IMR-90 (cell line): Measurements from ENCODE around the gene FYCO1. TPM values are rescaled to one million over a fixed set of nuclear protein-coding genes. Genes with fewer than 3 reads are reported as not detected.

Source experiments
- ATAC-seq: fragments of 200-7000 bp; cut with Tn5 transposase; 2 replicates; pipeline ENCODE4 v1.9.1; 2020; ENCODE audit warnings: low read depth, mild to moderate bottlenecking, moderate library complexity
- BruUV-seq: library from RNA; stranded (reverse); fragments of 400-500 nt; replicated peaks from 2 replicates; lab custom pipeline; 2021; lab: Mats Ljungman, UMichigan
- CTCF ChIA-PET: fragments of 300-600 bp; formaldehyde crosslinking; extraction: SDS; loops from one replicate; lab custom pipeline; 2021; ENCODE audit warnings: antibody characterized with exemption; lab: Yijun Ruan, JAX
- POLR2A ChIA-PET: fragments of 300-600 bp; sonication (Branson Sonifier 250); formaldehyde crosslinking; loops from one replicate; lab custom pipeline; 2022; ENCODE audit warnings: antibody characterized with exemption; ENCODE audit not compliant: unreplicated experiment; lab: Charles Lee
- DNase-seq: peaks from one replicate; pipeline ENCODE4 v3.0.0; 2013
- H2AFZ ChIP-seq: replicated peaks from 2 replicates; pipeline ENCODE3; 2013; ENCODE audit warnings: low read length, mild to moderate bottlenecking; ENCODE audit not compliant: poor library complexity
- H2AK5ac ChIP-seq: 2 replicates; pipeline ENCODE4 v1.6.1; 2013; ENCODE audit warnings: low read depth, low read length, inconsistent platforms
- H2AK9ac ChIP-seq: replicated peaks from 2 replicates; pipeline ENCODE3; 2013; ENCODE audit warnings: mild to moderate bottlenecking, low read depth, low read length, moderate library complexity; ENCODE audit not compliant: poor library complexity
- H2BK120ac ChIP-seq: 2 replicates; pipeline ENCODE4 v1.6.1; 2013; ENCODE audit warnings: low read depth, low read length, inconsistent platforms
- H2BK15ac ChIP-seq: 3 replicates; pipeline ENCODE4 v1.6.1; 2013; ENCODE audit warnings: low read depth, low read length, inconsistent platforms
- H2BK20ac ChIP-seq: 2 replicates; pipeline ENCODE4 v1.6.1; 2013; ENCODE audit warnings: low read depth, mild to moderate bottlenecking, inconsistent platforms, low read length, moderate library complexity
- H2BK5ac ChIP-seq: 2 replicates; pipeline ENCODE4 v1.6.1; 2013; ENCODE audit warnings: mild to moderate bottlenecking, low read depth, low read length, inconsistent platforms; ENCODE audit not compliant: poor library complexity, severe bottlenecking
- H3K14ac ChIP-seq: replicated peaks from 2 replicates; pipeline ENCODE4 v1.6.1; 2013; ENCODE audit warnings: low read depth, low read length, inconsistent platforms
- H3K18ac ChIP-seq: 2 replicates; pipeline ENCODE4 v1.6.1; 2013; ENCODE audit warnings: low read depth, low read length, control low read depth
- H3K23ac ChIP-seq: 2 replicates; pipeline ENCODE4 v1.6.1; 2013; ENCODE audit warnings: low read depth, low read length, inconsistent platforms
- H3K27ac ChIP-seq: 2 replicates; pipeline ENCODE4 v1.5.1; 2013; ENCODE audit warnings: mild to moderate bottlenecking, control low read depth, low read length; ENCODE audit not compliant: insufficient read depth
- H3K27me3 ChIP-seq: 2 replicates; pipeline ENCODE4 v1.6.1; 2013; ENCODE audit warnings: low read length; ENCODE audit not compliant: control insufficient read depth, insufficient read depth
- H3K36me3 ChIP-seq: 2 replicates; pipeline ENCODE4 v1.6.1; 2013; ENCODE audit warnings: low read length, mixed read lengths; ENCODE audit not compliant: control insufficient read depth, insufficient read depth
- H3K4ac ChIP-seq: 2 replicates; pipeline ENCODE4 v1.6.1; 2013; ENCODE audit warnings: low read depth, low read length, inconsistent platforms
- H3K4me1 ChIP-seq: 2 replicates; pipeline ENCODE4 v1.6.1; 2013; ENCODE audit warnings: low read length, mixed read lengths; ENCODE audit not compliant: control insufficient read depth, insufficient read depth
- H3K4me2 ChIP-seq: 2 replicates; pipeline ENCODE4 v1.6.1; 2013; ENCODE audit warnings: low read depth, mild to moderate bottlenecking, control low read depth, low read length, moderate library complexity
- H3K4me3 ChIP-seq: 2 replicates; pipeline ENCODE4 v1.5.1; 2013; ENCODE audit warnings: low read depth, mild to moderate bottlenecking, control low read depth, low read length, moderate library complexity; ENCODE audit not compliant: insufficient read depth
- H3K56ac ChIP-seq: 2 replicates; pipeline ENCODE4 v1.6.1; 2013; ENCODE audit warnings: low read length, inconsistent platforms; ENCODE audit not compliant: insufficient read depth; ENCODE audit errors: extremely low read depth
- H3K79me1 ChIP-seq, 2 experiments: 2 replicates each; pipeline ENCODE4 v1.6.1; 2013; ENCODE audit warnings: low read length in 2 of 2, inconsistent platforms in 1 of 2, low read depth in 1 of 2
- H3K9ac ChIP-seq: 2 replicates; pipeline ENCODE4 v1.6.1; 2013; ENCODE audit warnings: low read depth, low read length, control low read depth
- H3K9me1 ChIP-seq: 2 replicates; pipeline ENCODE4 v1.6.1; 2013; ENCODE audit warnings: low read length, inconsistent platforms; ENCODE audit not compliant: insufficient read depth
- H3K9me3 ChIP-seq: 2 replicates; pipeline ENCODE4 v1.6.1; 2013; ENCODE audit warnings: low read length; ENCODE audit not compliant: control insufficient read depth, insufficient read depth
- H4K20me1 ChIP-seq: 2 replicates; pipeline ENCODE4 v1.6.1; 2013; ENCODE audit warnings: low read length, inconsistent platforms; ENCODE audit not compliant: insufficient read depth
- H4K5ac ChIP-seq: 2 replicates; pipeline ENCODE4 v1.6.1; 2013; ENCODE audit warnings: mild to moderate bottlenecking, low read depth, low read length, control low read depth
- H4K8ac ChIP-seq, 2 experiments: 2 replicates each; pipeline ENCODE4 v1.6.1; 2013; ENCODE audit warnings: low read depth in 2 of 2, low read length in 2 of 2, control low read depth in 1 of 2, inconsistent platforms in 1 of 2
- H4K91ac ChIP-seq: 2 replicates; pipeline ENCODE4 v1.6.1; 2013; ENCODE audit warnings: low read depth, low read length, inconsistent platforms; ENCODE audit not compliant: insufficient read depth
- CEBPB ChIP-seq: IDR thresholded peaks from 2 replicates; pipeline ENCODE4 v1.6.1; 2012; ENCODE audit warnings: low read depth, low read length, improper control_type of control experiment
- MAFK ChIP-seq: IDR thresholded peaks from 2 replicates; pipeline ENCODE4 v1.6.1; 2012; ENCODE audit warnings: low read depth, low read length, improper control_type of control experiment
- RCOR1 ChIP-seq: IDR thresholded peaks from 2 replicates; pipeline ENCODE4 v1.6.1; 2012; ENCODE audit warnings: mild to moderate bottlenecking, low read length, improper control_type of control experiment; ENCODE audit not compliant: insufficient replicate concordance
- RFX5 ChIP-seq: IDR thresholded peaks from 2 replicates; pipeline ENCODE4 v1.8.0; 2012; ENCODE audit warnings: low read depth, mild to moderate bottlenecking, low read length, moderate library complexity
- SMC3 ChIP-seq: fragments of 150-350 bp; IDR thresholded peaks from 2 replicates; pipeline ENCODE4 v1.6.1; 2016; ENCODE audit warnings: low read depth, mild to moderate bottlenecking, antibody characterized with exemption, low read length, moderate library complexity
- WGBS, 2 experiments: methylation state at CpG; one replicate each; pipeline versions ENCODE4 v1.1.5 to v1.1.7; 2013; ENCODE audit warnings: missing lambda C conversion rate in 2 of 2; ENCODE audit not compliant: insufficient read length in 1 of 2; ENCODE audit errors: extremely low coverage in 2 of 2; 5-methylcytosine and 5-hydroxymethylcytosine counted together
- dilution Hi-C: fragments of 300-500 bp; cut with HindIII; formaldehyde crosslinking; loops from one replicate; pipeline ENCODE4 v1.14.3; 2018; ENCODE audit warnings: low sequenced_read_pairs; ENCODE audit not compliant: unreplicated experiment
- in situ Hi-C: fragments of 300-500 bp; cut with MboI; formaldehyde crosslinking; loops from 3 replicates; pipeline ENCODE4 v1.14.3; 2019; ENCODE audit warnings: low sequenced_read_pairs, inconsistent platforms, mixed read lengths
- intact Hi-C: fragments of 100-400 bp; cut with micrococcal nuclease; formaldehyde crosslinking; loops from 2 replicates; pipeline ENCODE4 v1.10.0; 2022
- polyA plus RNA-seq, 3 experiments: library from polyadenylated mRNA; depleted of rRNA; stranded (reverse); fragments of >200 nt; gene quantifications; 2 replicates each; pipeline ENCODE4 v1.2.3, GENCODE V29; 2012; ENCODE audit warnings: low replicate concordance in 1 of 3
- total RNA-seq: library from RNA; depleted of rRNA; stranded (reverse); fragments of >200 nt; gene quantifications from 2 replicates; pipeline ENCODE4 v1.2.3, GENCODE V29; 2012
- TF ChIP-seq, protein P1 (sequence below): fragments of 150-350 bp; IDR thresholded peaks from 2 replicates; pipeline ENCODE4 v1.6.1; 2017; ENCODE audit warnings: mild to moderate bottlenecking, antibody characterized with exemption, low read length, low read depth

The FYCO1 gene
- total and polyA plus RNA-seq, 2 of the 4 experiments (the other 2 are of a cell fraction): 13.7 to 20.1 TPM

DNA sequence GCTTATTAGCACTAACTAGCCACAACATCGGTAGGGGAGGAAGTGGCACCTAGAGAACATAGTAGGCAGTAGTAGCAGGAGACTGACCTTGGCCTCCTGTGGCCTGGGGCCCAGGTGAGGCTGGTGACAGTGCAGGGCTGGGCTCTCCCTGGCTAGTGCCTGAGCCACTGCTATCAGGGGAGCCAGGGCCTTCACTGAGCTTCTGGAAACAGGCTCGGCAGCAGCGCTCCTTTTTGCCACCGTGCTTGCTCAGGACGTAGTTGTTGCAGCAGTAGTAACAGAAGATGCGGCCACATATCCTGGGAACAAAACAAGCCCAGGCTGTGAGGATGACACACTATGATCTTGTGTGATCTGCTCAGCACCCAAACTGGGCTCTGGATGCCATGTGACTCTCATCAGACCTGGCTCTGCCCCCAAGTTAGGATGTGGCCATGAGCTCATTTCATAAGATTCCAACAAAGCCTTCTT is 37.3 kb downstream of the FYCO1 start:
- no peak overlapping the region for H2BK5ac ChIP-seq
- H4K91ac ChIP-seq: peak overlapping the region; percentile 5; the same call in 1 of the 2 replicates
- CTCF ChIA-PET: interaction anchor here (0.9 to 1.5 kb wide), 2 partner anchors 120 to 121 kb away, joined by 3 to 4 read pairs; no protein-coding TSS in a partner anchor
- no peak overlapping the region for H3K18ac ChIP-seq
- in situ Hi-C loops: no loop called here
- BruUV-seq: no TSS peak
- no peak overlapping the region for H2BK15ac ChIP-seq
- H3K27me3 ChIP-seq: no peaks in the 10 kb centered on the region
- no peak overlapping the region for H2AK5ac ChIP-seq
- DNase-seq (peak; percentile 81), ATAC-seq (peak; percentile 69)
- dilution Hi-C loops: no loop called here
- no peaks in the 10 kb centered on the region for H3K4me1 ChIP-seq
- H3K4me2 ChIP-seq: no peak overlapping the region
- H3K4ac ChIP-seq: no peak overlapping the region
- no peak overlapping the region for H4K5ac ChIP-seq
- no peak overlapping the region for H3K23ac ChIP-seq
- H3K79me1 ChIP-seq: no peaks in the 10 kb centered on the region
- H2BK120ac ChIP-seq: no peak overlapping the region
- H3K9ac ChIP-seq: no peak overlapping the region
- no peak overlapping the region for H3K4me3 ChIP-seq
- H2BK20ac ChIP-seq: no peak overlapping the region
- H4K8ac ChIP-seq: no peak overlapping the region
- intact Hi-C loops: no loop called here
- H2AK9ac ChIP-seq: no peak overlapping the region
- H3K9me1 ChIP-seq: peaks cover 7% of the 10 kb centered on the region; the same call in 1 of the 2 replicates
- H3K14ac ChIP-seq: no peak overlapping the region
- POLR2A ChIA-PET: no interaction called here
- TF ChIP-seq CEBPB (no peak), RCOR1 (no peak), SMC3 (no peak), MAFK (no peak), RFX5 (no peak)
- TF ChIP-seq, protein P1, sequence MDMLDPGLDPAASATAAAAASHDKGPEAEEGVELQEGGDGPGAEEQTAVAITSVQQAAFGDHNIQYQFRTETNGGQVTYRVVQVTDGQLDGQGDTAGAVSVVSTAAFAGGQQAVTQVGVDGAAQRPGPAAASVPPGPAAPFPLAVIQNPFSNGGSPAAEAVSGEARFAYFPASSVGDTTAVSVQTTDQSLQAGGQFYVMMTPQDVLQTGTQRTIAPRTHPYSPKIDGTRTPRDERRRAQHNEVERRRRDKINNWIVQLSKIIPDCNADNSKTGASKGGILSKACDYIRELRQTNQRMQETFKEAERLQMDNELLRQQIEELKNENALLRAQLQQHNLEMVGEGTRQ: peak; percentile 63
- no peak overlapping the region for H2AFZ ChIP-seq
- no peaks in the 10 kb centered on the region for H3K9me3 ChIP-seq
- WGBS, 2 experiments: 100% methylated on average over 4 of the region's 6 CpGs; no CpG with 5 or more reads in 1 of the 2 experiments
- H4K20me1 ChIP-seq: no peaks in the 10 kb centered on the region
- H3K27ac ChIP-seq: no peak overlapping the region
- H3K56ac ChIP-seq: no peak overlapping the region
- H3K36me3 ChIP-seq: peaks cover 71% of the 10 kb centered on the region
